ENCODE measurements around the gene SLC25A29. TPM values are rescaled to one million over a fixed set of nuclear protein-coding genes. Genes with fewer than 3 reads are reported as not detected.
"Not testable (repeated sequence)": the region's sequence is repeated elsewhere in the genome, so short reads cannot be mapped to it uniquely, and the experiment has no call there.

SLC25A29 gene
- total and polyA plus RNA-seq, 2 of the 13 experiments (the other 11 are each of a cell fraction or from before 2014, with no cell fraction given), result 12.2 to 17.2 TPM

DNA sequence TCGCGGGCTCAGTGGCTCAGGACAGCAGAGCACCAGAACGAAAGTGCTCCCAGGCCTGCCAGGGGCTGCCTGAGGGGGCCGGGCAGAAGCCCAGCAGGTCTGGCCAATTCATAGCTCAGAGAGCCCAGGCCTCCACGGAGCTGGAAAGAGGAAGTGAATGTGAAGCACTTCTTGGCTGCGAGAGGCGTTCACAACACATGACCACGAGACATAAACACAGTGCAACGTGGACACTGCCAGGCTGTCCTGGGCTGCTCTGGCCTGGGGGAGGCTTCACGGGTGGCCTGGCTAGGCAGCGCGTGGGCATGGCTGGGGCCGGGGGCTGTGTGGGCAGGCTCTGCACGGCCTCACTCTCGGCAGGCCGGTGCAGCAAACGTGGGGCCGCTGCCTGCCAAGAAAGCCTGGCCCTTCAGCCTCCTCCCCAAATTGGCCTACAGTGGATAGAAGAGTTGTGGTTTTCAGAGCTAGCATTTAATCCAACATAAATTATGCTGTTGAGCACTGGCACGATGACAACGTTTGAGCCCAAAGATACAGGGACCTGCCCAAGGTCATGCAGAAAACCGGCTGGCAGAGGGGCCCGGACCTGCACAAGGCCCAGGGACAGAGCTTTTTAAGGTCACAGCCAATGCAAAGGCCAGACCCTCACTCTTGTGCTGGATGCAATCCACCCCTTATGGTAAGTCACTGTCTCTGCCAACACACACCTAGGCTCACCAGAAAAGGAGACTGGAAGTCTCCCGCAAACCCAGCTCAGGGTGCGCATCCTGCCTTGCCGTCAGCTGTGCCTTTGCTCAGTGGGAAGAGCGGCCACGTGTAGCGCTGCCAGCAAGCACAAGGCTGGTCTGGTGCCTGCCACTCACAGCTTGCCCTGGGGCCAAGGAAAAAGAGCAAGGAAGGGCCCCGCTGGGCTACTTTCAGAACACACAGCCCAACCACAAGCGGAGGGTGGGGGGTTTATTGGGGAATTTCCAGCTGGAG, 8.6 kb downstream of the SLC25A29 start (continued):
- TF ChIP-seq, protein P1, sequence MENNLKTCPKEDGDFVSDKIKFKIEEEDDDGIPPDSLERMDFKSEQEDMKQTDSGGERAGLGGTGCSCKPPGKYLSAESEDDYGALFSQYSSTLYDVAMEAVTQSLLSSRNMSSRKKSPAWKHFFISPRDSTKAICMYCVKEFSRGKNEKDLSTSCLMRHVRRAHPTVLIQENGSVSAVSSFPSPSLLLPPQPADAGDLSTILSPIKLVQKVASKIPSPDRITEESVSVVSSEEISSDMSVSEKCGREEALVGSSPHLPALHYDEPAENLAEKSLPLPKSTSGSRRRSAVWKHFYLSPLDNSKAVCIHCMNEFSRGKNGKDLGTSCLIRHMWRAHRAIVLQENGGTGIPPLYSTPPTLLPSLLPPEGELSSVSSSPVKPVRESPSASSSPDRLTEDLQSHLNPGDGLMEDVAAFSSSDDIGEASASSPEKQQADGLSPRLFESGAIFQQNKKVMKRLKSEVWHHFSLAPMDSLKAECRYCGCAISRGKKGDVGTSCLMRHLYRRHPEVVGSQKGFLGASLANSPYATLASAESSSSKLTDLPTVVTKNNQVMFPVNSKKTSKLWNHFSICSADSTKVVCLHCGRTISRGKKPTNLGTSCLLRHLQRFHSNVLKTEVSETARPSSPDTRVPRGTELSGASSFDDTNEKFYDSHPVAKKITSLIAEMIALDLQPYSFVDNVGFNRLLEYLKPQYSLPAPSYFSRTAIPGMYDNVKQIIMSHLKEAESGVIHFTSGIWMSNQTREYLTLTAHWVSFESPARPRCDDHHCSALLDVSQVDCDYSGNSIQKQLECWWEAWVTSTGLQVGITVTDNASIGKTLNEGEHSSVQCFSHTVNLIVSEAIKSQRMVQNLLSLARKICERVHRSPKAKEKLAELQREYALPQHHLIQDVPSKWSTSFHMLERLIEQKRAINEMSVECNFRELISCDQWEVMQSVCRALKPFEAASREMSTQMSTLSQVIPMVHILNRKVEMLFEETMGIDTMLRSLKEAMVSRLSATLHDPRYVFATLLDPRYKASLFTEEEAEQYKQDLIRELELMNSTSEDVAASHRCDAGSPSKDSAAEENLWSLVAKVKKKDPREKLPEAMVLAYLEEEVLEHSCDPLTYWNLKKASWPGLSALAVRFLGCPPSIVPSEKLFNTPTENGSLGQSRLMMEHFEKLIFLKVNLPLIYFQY (CRISPR knock-in tag; IDR thresholded peaks at IDR 0.05; ENCODE audit: borderline replicate concordance), result no peak
- TF ChIP-seq ATF7-NPFF (CRISPR knock-in tag; IDR thresholded peaks at IDR 0.05; ENCODE audit: low read depth), result no peak
- TF ChIP-seq FOSL1 (CRISPR knock-in tag; IDR thresholded peaks at IDR 0.05; ENCODE audit: borderline replicate concordance), result no peak
- TF ChIP-seq MED1 (CRISPR knock-in tag; IDR thresholded peaks at IDR 0.05), result no peak
- TF ChIP-seq, protein P2, sequence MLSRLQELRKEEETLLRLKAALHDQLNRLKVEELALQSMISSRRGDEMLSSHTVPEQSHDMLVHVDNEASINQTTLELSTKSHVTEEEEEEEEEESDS (CRISPR knock-in tag; IDR thresholded peaks at IDR 0.05; ENCODE audit: borderline replicate concordance), result no peak
- no peak for TF ChIP-seq MLLT10 (CRISPR knock-in tag; IDR thresholded peaks at IDR 0.05)
- TF ChIP-seq RAD51 (IDR thresholded peaks at IDR 0.05; ENCODE audit: borderline replicate concordance), result no peak
- TF ChIP-seq ZFYVE20 (CRISPR knock-in tag; IDR thresholded peaks at IDR 0.05; ENCODE audit: borderline replicate concordance, low read depth), result no peak

DNA sequence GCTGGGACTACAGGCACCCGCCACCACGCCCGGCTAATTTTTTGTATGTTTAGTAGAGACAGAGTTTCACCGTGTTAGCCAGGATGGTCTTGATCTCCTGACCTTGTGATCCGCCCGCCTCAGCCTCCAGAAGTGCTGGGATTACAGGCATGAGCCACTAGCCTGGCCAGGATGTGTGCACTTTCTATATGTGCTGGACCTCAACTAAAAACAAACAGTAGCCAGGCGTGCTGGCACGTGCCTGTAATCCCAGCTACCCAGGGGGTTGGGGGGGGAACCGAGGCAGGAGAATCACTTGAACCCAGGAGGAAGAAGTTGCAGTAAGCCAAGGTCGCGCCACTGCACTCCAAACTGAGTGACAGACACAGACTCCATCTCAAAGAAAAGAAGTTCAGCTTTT, 9.5 kb downstream of the SLC25A29 start:
- H2AFZ ChIP-seq (ENCODE audit: low read length); H4K20me1 ChIP-seq (ENCODE audit: insufficient read depth, low read length); ATAC-seq; FAIRE-seq; CTCF ChIA-PET (ENCODE audit: low intra/inter-chr PET ratio, low total read pairs); H3K27me3 ChIP-seq (ENCODE audit: control insufficient read depth in 1 of 2, insufficient read depth in 2 of 2, low read length in 2 of 2); H3K9ac ChIP-seq (ENCODE audit: insufficient read depth, low read depth, low read length); in situ Hi-C loops (cut with HindIII; ENCODE audit: extremely low pct_ligation_motif_present, low pct_unique_long_range_greater_than_20kb); H3K79me2 ChIP-seq (ENCODE audit: insufficient read depth, low read length); H3K36me3 ChIP-seq (replicated peaks in 1 of 2; ENCODE audit: control insufficient read depth in 1 of 2, insufficient read depth in 2 of 2, low read length in 2 of 2); H3K4me3 ChIP-seq (replicated peaks in 1 of 3; ENCODE audit: insufficient read depth in 1 of 3, low read depth in 2 of 3, low read length in 3 of 3); intact Hi-C loops (cut with micrococcal nuclease; ENCODE audit: unreplicated experiment); H3K27ac ChIP-seq (ENCODE audit: extremely low read length, insufficient read depth, low read length); DNase-seq (ENCODE audit: low spot score); BruUV-seq (replicated peaks); H3K4me2 ChIP-seq (ENCODE audit: low read depth, low read length); H3K9me3 ChIP-seq (ENCODE audit: low read length): not testable (repeated sequence)
- peaks cover 25% of the 10 kb centered on the region for H3K4me1 ChIP-seq (ENCODE audit: insufficient read depth, low read length)
- WGBS (ENCODE audit: low lambda C conversion rate), result 91% methylated on average over 11 of the region's 11 CpGs
- POLR2A ChIA-PET, result interaction anchor here (0.9 kb wide), 1 partner anchor 8 kb away, joined by 3 read pairs; no protein-coding TSS in a partner anchor
